ENCODE data around the gene RAB9B.
"Not testable (repeated sequence)": the region's sequence is repeated elsewhere in the genome, so short reads cannot be mapped to it uniquely, and the experiment has no call there.

The RAB9B gene, protein sequence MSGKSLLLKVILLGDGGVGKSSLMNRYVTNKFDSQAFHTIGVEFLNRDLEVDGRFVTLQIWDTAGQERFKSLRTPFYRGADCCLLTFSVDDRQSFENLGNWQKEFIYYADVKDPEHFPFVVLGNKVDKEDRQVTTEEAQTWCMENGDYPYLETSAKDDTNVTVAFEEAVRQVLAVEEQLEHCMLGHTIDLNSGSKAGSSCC
- 0.36 to 0.80 (median 0.54) reads per million in 4 donors for total RNA-seq

DNA sequence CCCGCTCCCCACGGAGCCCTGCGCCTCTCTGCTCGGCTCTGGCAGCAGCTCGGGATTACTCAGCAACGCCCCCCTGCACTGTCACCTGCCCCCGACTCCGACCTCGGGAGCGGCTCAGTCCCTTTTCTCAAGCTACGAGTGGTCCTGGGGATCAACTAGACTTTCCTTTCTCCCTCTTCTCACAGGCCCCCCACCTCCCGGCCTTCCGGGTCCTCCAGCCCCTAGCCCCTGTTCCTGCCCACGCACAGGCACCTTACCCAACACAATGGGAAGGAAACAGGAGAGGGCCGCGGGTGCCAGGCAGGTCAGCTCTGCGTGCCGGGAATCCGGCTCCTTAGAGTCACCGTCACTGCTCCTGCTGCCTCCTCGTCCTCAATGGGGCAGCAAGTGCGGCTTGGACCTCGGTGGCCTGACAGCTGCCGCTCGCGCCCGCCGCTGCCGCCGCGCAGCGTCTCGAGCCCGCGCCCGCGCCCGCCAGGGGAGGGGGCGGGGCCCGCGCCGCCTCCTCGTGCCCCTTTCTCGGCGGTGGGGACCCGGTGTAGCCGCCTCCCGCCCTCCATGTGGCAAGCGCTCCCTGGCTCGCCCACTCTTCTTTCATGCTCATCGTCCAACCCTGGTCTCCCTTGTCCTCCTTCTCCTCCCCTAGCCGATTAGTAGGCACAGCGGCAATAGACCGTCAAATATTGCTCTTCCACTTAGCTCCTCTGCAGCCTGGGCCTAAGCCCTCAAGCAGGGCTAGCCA lies at the start of gene RAB9B:
RAB9B (minus strand) TSS at position 455 of the 742 bp plus-strand sequence. CDS start 6,473 bp downstream, outside the sequence.
- DNase-seq: peak in 3 of 5 donors; percentile 4 to 16 (median 8)

DNA sequence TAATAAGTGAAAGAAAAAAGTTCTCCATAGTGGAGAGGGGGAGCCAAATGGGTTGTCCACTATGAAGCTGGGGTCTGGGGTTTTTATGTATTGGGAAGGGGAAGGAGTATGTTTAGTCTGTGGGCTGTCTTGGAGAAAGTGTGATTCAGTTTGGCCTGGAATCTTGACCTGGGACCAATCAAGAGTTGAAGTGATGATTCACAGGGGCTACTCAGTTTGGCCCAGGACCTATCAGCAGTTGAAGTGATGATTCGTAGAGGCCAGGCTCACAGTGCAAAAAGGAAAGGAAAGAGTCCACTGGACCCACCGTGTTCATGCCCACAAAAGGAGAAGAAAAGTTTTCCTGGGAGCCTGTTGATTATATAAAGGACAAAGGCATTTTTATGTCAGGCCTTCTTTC lies 47.3 kb upstream of the RAB9B start:
- DNase-seq: no peak

DNA sequence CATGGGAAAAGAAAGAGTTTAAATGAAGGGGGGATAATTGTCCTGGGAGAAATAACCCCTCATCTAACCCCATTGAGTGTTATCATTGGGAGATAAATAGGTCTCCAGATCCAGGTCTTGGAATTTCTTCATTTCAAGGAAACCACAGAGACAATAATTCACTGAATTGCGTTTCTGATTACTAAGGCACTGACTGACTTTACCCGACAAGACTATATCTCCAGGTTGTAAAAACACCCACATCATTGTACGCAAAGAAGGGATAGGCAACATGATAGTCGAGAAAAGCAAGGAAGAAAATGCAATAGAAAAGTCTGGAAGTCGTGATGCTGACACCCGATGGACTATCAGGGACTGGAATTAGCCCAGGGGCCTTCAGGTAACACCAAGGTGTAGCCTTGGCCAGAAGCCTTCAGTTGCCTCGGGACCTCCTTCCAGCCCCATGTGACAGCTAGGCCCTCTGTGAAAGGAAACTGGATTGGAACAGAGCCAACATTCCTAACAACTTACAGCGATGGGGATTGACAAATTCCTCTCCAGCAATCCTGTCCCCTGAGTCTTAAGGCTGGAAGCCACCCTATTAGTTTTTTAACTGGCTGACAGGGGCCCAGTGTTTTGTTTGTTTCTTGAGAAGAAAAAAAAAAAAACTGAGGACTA lies 46.5 kb upstream of the RAB9B start:
- no peak for DNase-seq

DNA sequence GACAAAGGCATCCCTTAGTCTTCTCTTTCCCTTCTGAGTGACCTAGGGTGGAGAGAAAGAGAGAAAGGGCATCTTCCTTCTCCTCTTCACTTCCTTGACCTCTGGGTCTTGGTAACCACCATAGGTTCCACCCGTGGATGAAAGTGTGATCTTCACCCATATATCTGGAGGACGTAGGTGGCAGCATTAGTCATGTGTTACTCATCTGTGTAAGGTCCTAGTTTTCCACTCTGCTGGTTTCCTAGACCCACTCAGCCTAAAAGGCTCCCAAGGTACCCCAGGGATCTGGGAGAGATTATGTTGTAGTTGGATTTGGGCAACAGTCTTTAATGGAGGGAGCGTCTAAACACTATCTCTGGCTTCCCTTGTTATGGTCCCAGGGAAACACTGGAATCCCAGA lies 45.5 kb upstream of the RAB9B start:
- DNase-seq: no peak

DNA sequence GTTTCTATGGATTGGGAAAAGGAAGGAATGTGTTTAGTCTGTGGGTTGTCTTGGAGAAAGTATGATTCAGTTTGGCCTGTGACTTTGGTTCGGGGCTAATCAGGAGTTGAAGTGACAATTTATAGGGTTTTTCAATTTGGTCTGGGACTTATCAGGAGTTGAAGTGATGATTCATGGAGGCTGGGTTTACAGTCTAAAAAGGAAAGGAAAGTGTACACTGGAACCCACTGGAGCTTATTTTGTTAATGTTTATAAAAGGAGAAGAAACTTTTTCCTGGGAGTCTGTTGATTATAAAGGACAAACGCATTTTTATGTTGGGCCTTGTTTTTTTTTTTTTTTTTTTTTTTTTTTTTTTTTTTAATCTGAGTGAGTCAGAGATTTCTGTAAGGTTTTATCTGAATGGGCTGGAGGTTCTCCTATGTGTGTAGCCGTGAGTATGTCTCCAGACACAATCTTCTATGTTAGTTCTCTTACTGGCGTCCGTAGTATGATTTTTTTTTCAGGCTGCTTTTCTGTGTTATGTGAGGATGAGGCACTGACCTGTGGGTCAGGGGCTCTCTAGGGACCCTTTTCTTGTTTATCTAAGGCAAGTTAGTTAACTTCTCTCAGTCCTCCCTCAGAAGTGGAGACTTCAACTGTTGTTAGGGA lies 33.0 kb upstream of the RAB9B start:
- DNase-seq: no peak

DNA sequence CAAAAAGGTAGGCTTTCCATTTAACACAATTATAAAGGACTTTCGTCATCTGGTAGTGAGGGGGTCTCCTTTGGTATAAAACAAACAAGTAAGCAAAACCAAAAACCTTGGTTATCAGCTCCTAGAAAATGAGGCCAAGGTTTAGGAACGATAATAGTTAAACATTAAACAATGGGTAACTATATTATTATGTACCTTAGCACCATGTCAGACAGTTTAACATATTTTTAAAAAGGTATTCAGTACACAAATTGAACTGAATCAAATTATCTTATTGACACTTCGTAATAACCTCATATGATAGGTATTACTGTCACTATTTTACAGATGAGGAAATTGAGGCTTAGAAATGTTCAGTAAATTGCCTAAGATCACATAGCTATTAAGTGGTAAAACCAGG lies 32.1 kb upstream of the RAB9B start:
- no peak for DNase-seq

DNA sequence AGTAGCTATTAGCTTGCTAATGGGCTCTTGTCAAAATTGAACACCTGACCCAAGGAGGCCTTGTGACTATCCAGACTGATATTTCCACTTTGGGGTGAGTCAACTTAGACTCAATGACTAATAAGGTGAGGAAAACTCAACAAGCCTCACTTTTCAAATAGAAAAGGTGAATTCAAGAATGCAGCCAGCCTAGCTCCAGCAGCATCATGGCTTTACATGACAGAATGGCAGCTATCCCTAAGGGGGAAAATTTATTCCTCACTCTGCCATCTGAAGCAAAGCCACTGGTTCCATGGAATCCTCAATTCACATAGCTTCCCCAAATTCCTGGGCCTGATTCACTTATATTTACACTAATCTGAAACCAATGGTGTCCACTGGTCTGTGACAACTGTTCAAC lies 29.1 kb upstream of the RAB9B start:
- no peak for DNase-seq

DNA sequence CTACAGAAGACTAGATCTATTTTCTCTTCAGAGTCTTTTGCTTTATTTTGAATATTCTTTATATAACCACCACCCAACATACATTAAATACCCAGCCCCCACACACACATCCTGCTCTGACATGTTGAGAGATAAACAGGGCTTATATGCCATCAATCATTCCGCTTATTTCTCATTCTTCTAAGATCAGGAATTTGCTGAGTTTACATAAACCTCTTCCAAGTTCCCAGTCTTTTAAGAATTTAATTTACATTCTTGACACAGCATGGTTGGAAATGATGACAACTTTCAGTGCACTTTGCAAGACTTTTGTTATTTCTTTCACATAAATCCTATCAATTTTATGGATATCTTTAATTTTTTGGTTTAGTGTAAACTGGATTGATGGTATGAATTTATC lies 17.5 kb upstream of the RAB9B start:
- no peak for DNase-seq

DNA sequence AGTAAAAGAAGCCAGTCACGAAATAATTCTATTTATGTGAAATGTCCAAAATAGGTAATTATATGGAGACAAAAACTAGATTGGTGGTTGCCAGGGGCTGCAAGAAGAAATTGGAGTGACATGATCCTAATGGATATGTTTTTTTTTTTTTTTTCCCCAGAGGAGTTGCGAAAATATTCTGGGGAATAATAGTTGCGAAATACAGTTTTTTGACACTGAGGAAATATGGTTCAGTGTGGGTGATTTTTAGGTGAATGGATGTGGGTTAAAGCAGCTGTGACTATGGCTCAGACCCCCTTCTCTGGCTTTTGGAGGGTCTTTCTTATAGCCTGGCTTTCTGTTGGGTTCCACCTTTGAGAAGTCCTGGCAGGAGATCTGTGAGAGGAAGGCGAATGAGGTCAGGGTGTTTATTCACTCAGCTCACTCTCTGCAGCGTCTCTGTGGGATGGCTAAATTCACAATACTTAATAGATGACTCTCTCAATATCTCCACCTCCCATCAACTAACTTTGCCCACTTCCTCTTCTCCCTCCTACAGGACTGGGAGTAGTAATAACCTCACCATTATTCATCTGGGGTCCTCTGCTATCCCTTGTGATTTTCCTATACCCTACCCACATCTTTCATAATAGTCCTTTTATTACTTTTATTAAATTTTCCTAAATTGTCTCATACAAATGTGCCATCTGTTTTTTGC lies 15.3 kb upstream of the RAB9B start:
- DNase-seq: no peak

DNA sequence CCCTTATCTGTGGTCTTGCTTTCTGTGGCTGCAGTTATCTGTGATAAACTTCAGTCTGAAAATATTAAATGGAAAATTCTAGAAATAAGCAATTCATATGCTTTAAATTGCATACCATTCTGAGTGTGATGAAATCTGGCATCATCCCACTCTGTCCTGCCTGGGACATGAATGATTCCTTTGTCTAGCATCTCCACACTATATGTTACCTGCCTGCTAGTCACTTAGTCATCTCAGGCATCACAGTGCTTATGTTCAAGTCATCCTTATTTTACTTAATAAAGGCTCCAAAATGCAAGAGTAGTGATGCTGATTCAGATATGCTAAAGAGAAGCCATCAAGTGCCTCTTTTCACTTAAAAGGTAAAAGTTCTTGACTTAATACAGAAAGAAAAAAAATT lies 14.3 kb upstream of the RAB9B start:
- no peak for DNase-seq

DNA sequence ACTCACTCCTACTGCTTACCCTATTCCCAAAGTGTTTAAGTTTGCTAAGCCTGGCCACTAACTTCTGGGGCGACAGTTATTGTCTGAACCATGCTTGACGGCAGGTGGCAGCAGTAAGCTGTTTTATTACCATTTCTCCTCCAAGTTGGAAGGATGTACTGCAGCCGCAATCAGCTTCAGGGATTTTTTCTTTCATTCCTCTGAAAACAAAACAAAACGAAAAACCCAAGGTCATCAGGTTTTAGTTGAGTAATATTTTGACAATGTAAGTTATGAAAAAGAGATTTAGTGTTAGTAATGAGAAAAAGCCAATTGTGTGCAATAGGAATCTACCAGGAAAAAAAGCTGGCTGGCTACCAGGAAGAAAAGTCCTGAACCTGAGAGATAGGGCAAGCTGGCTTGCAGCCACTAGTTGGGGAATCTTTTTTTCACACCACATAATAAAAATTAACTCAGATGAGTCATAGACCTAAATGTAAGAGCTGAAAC lies 13.2 kb upstream of the RAB9B start:
- peak in 4 of 5 donors; percentile 12 to 37 (median 24) for DNase-seq

DNA sequence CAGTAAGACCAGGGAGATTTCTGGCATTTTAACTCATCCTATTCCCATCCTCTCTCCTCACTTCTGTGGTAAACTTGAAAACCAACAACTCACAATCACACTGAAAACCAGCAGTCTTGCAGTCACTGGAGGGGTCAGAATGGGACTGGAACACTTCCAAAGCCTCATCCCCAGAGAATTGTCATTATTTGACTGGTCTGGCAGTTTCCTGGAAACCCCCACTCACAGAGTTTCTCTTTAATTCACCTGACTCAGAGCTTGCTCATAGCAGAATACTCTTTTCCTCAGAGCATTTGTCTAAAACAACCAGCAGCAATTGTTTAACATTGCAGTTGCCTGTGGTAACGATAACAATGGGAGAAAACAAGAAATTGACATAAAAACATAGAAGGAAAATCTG lies 7.3 kb upstream of the RAB9B start:
- DNase-seq: no peak

DNA sequence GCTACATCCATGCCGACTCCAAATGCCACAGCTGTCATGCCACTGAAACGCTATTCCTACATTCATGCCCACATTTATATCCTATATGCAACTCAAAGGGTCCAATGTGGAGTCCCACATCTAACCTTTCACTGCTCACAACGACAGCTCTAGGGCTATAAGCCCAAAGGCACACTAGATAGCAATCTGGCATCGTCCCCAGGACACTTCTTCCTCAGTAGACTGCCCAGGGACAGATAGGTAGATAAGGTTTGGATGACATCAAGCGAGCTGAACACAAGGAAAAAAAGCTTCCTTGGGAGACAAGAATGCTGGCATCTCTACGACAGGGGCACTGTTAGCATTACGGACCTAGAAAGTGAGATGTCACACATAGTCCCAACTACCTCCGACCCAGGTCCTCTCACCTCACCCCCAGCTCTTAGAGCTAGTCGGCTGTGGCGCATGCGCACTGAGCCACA lies 685 bp downstream of the RAB9B start:
- peak in 4 of 5 donors; percentile 34 to 61 (median 45) for DNase-seq

DNA sequence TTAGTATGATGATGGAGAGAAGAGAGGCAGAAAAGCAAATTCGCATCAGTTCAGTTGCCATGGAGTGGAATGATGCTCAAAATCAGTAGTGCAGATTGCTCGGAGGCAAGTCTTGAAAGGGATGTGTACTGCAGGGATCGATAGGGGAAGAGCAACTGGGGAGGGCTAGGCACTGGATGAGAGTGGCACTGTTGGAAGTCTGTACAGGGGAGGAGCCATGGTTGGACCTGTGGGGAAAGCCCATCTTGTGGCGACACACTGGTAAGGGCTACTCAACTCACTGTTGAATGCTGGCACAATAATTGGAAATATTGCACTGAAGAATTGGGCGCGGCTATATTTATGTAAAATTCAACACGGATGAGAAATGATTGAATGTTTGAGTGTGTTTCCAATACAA lies 1.2 kb downstream of the RAB9B start:
- DNase-seq: no peak

DNA sequence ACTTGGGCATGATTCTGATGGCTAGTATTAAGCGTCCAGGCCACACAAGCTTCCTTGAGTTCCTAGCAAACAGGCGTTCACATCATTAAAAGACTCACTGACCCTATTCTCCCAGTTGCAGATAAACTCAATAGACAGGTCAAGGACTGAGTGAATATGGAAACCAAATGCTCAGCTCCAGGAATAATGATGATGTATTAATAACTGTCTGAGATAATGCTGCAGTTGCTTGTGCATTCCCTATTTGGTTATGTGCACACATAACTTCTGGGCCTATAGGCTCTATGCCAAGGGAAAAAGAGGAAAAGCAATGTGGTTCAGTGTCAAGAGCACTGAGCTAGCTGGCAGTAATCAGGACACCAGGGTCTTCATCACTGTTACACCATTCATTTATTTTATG lies 3.5 kb downstream of the RAB9B start:
- DNase-seq: no peak

DNA sequence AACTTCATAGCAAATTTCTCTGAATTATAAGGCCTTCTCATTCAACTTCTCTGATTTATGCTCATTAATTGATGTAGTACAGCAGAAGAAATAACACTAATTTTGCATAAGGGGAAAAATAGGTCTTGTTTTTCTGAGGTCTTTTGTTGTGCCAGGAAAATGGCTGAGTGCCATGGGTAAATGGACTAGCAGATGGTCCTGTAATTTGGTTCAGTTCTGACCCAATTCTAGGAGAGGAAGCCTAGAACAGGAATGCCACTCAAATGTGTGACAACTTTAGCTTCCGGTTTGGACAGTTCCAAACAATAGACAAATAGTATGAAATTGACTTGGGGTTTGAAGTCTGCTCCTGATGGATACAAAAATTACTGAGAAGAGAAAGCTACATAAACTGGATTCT lies 6.2 kb downstream of the RAB9B start:
- DNase-seq: no peak

DNA sequence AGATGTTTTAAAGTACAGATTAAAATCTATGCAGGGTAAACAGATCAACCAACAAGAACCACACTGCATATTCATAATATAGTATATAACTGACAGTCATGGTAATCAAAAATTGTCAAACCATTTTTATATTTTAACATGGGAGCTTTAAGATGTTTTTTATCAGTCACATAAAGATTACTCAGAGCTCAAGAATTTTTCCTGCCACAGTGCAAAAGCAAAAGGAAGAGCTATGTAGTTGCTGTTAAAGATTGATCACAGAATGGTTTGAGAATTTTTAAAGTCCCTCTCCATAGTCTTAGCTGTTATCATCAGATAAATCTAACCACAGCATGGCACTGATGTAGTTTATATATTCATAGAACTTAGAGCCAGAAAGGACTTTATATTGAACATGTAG lies 8.5 kb downstream of the RAB9B start:
- no peak for DNase-seq

DNA sequence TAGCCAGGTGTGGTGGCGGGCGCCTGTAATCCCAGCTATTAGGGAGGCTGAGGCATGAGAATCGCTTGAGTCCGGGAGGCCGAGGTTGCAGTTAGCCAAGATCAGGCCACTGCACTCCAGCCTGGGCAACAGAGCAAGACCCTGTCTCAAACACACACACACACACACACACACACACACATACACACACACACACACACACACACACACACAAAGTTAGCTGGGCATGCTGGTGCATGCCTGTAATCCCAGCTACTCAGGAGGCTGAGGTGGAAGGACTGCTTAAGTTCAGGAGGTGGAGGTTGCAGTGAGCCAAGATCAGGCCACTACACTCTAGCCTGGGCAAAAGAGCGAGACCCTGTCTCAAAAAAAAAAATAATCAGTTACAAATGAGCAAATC lies 11.3 kb downstream of the RAB9B start:
- DNase-seq: not testable (repeated sequence)

DNA sequence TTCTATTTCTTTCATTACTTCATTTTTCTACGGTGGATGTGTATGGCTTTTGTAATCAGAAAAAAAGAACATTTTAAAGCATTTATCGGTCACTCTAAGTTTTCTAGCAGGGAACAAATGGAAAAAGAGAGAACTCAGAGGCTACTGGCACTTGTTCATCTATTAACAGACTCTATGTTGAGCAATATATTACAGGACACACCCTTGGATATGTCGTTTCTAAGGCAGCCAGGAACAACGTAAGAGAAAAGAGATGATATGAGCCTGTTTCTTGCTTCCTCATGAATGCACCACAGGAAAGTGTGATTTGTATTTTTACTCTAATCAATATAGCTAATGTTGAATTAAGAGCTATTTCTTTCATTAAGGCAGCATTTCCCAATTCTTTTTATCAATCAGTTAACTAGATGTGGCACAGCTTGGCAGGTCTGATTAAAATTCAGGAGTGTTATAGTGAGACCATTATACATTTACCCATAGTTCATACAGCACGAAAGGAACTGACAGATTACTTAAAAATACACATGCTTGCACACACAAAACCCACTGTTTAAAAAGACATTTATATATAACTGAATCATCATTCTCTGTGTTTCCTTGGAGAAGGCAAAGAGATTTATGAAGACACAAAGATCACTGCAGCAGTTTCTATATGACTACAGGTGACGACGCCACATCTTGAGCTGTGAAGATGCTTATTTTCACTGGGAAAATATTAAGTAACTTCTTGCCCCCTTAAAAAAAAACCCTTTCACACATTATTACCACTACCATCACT lies 13.0 kb downstream of the RAB9B start:
- DNase-seq: no peak

DNA sequence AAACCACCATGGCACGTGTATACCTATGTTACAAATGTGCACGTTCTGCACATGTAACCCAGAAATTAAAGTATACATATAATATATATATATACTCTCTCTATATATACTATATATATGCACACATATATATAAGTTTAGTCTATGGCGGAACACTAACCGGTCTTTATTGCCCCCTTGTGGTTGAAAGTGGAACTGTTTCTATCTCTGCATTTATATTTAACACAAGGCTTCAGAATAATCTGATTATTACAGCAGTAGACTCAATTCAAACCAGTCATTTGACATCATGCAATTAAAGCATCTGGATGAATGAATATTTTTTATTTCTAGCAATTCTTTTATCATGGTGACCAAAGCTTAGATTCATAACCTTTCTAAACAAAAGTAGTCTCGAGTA lies 14.6 kb downstream of the RAB9B start:
- DNase-seq: peak in 2 of 5 donors; percentile 22 to 51

DNA sequence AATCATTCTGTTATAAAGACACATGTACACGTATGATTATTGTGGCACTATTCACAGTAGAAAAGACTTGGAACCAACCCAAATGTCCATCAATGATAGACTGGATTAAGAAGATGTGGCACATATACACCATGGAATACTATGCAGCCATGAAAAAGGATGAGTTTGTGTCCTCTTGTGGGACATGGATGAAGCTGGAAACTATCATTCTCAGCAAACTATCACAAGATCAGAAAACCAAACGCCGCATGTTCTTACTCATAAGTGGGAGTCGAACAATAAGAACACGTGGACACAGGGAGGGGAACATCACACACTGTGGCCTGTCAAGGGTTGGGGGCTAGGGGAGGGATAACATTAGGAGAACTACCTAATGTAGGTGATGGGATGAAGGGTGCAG lies 15.0 kb downstream of the RAB9B start:
- DNase-seq: not testable (repeated sequence)

DNA sequence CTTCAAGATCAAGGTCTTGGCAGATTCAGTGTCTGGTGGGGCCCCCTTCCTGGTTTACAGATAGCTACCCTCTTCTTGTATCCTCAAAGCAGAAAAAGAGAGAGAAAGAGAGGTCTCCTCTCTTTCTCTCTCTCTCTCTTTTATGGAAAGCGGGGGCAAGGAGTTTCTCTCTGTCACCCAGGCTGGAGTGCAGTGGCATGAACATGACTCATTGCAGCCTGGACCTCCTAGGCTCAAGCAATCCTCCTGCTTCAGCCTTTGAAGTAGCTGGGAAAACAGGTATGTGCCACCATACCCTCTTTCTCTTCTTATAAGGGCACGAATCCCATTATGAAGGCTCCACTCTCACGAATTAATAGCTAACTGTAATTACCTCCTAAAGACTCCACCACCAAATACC lies 20.2 kb downstream of the RAB9B start:
- no peak for DNase-seq
